A204.1 (cell line): ENCODE data around the gene WNT9B.

Source experiments
- FAIRE-seq: peaks from 2 replicates; lab custom pipeline; 2012; peaks lifted over from hg19 to GRCh38; lab: Jason Lieb, UNC

Gene WNT9B

DNA sequence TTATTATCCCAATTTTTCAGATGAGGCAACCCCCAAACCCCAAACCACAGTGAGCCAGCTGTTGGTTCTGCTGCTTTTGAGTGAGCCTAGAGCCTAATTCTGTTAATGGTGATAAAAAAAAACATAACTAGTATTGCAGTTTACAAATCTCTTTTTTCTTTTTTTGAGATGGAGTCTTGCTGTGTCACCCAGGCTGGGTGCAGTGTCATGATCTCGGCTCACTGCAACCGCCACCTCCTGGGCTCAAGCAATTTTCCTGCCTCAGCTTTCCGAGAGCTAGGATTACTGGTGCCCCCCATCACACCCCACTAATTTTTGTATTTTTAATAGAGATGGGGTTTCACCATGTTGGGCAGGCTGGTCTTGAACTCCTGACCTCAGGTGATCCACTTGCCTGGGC is 3.1 kb downstream of the WNT9B start:
- FAIRE-seq: no peak

DNA sequence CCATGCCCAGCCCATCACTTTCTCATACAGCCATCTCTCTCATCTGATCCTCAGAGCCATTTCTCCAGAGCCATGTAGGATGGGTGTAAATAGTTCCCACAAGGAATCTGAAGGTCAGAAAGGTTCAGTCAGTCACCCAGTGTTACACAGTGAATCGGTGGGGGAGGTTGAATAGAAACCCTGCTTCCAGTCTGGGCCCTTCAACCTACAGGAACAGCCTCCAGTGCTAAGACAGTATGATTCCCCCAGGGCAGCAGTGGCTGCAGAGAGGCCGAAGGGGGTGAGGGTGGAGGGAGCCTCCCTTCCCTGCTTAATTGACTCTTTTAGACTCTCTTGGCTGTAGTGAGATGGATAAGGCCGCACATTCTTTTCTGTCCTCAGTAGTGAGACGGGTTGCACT is 3.6 kb downstream of the WNT9B start:
- no peak for FAIRE-seq

DNA sequence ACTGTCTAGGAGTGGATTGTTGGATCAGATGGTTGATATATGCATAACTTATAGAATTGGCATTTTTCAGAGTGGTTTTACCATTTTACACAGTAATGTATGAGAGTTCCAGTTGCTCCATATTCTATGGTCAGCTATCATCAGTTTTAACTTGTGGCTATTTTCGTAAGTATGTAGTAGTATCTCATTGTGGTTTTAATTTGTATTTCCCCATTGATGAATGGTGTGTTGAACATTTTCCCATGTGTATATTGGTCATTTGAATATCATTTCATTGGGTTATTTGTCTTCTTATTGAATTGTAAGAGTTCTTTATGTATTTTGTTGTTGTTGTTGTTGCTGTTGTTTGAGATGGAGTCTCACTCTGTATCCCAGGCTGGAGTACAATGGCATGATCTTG is 6.2 kb downstream of the WNT9B start:
- no peak for FAIRE-seq

DNA sequence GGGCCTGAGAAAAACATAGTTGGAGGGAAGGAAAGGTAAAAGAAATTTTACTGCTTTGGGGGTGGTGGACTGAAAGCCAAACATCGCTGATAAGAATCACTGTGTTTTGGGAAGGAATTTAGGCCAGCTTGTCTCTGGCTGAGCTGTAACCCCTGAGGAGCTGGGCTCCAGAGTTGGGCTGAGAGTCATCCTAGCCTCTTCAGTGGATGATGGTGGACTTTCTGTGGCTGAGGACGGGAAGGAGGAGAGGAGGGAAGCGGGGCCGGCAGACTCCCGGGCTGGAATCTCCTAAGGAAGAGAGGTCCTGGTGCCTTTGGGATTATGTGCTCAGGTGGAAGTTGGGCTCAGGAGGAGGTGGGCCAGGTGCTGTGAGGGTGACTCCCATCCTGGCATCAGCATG is 8.6 kb downstream of the WNT9B start:
- FAIRE-seq: no peak

DNA sequence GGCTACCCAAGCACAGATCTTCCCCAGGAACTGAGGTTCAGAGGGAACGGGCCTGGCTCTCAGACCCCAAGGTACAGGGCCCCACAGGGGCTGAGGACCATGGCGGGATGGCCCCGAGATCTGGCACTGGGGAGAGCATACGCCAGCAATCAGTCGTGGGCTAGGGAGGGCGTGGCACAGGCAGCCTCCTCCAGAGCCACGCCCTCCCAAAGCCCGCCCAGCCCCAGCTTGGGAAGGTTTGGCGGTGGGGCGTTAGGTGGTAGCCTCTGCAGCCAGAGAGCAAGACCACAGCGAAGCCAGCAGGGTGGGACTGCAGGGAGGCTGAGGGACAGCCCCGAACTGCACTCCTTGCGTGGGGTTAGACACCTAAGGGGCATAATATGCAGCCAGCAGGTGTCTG is 11.6 kb downstream of the WNT9B start:
- no peak for FAIRE-seq

DNA sequence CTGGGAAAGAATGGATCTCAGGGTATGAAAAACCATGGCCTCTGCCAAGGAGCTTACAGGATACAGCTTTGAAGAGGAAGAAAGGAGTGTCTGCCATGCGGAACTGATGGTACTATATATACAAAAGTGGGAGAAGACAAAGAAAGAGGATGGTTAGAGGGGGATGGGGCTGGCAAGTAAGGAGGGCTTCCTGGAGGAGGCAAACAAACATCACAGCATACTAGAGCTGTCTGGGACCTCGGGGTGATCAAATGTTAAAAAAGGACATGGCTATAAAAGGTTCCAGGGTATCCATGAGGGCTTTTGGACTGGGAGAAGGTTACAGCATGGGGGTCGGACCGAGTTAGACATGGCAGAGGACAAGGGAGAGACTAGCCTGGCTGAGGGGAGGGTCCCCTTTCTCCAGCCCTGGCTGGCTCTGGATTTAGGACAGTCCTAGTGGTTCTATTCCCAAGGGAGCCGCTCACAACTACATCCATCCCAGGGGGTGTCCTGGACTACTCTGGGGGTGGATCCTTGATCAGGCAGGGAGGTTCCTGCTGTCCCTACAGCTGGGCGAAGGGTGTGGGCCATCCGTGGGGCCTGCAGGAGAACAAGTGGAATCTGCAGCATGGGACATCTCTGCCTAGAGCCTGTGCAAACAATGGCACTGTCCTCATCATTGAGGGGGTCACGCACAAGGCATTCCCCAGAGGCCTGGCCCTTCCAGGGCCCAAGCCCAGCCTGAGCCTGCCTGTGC is 12.2 kb downstream of the WNT9B start:
- no peak for FAIRE-seq

DNA sequence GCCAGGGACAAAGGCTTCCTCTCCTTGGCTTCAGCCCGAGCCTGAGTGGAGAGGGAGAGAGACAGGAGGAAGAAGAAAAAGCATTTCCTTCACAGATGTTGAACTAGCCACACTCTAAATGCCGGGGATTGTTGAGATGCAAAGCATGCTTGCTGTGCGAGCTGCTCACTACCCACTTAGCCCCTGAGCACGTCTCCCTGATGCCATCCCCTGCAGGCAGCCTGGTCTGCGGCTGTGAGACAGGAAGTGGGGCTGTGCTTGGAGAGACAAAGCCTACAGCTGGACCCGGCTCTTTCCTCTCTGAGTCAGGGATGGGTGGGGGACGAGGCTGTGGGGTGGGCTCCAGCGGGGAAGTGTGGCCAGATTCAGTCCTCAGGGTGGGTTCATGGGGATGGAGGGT is 13.7 kb downstream of the WNT9B start:
- no peak for FAIRE-seq

DNA sequence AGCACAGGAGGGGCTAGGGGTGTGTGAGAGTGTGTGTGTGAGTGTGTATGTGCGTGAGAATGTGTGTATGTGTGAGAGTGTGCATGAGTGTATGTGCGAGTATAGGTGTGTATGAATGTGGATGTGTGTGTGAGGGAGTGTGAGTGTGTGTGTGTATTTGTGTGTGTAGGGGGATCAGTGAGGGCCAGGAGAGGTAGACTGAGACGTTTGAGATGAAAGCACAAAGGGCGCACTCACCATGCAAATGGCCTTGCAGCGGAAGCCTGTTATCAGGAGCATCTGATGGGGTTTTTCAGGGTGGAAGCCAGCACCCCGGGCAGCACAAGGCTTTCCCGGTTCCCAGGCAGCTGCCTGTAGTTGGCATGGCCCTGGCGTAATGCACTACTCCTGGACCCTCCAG is 14.9 kb downstream of the WNT9B start:
- FAIRE-seq: no peak

DNA sequence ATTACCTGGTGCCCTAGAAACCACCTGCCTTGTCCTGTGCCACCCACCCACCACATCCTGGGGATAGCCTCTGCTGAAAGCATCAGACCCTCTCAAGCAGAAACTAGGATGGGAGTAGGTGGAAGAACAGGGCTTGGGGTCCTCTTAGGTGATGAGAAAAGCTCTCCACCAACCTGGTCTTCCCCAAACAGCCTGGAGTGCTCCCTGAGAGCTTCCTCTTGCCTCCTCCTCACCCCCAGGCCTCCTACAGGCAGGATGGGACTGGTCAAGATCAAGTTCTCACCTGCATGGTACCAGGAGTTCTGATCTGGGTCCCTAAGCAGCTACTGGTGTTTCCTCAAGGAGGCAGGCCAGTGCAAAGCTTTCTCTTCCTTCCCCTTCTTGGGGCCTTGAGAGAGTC is 15.4 kb downstream of the WNT9B start:
- FAIRE-seq: no peak

DNA sequence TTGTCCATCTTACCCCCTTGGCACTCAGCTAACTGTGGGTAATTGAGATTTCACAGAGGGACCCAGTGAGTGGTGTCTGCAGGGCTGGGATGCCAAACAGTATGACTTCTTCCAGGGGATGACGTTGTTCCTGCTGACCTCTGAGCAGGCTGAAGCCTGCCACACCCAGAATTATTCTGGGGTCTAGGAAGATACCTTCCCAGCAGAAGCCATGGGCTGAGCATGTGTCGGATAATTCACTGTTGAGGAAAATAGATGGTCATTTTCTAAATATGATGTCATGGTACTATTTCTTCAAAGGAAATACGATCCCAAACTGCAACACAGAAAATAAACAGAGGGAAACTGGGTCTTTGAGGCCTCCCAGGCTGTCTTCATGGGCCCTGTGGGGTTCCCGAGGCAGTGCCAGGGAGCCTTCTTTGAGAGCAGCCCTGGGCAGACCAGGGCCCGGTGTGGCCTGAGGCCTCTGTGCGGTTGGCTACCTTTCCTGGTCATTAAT is 17.4 kb downstream of the WNT9B start:
- no peak for FAIRE-seq

DNA sequence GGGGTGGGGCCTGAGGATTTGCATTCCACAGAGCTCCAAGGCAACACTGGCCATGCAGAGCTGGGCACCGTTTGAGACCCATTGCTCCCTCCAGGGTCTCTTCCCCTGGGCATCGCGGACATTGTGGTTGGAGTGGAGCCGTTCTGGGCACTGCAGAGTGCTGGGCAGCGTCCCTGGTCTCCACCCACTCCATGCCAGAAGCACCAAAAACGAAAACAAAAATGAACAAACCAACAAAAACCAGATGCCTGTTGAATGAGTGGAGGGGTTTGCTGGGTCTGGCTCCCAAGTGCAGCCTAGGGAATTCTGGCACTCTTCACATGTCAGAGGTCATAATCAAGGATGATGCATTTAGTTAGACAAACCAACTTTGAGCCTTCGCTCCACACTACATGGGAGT is 17.9 kb downstream of the WNT9B start:
- no peak for FAIRE-seq

DNA sequence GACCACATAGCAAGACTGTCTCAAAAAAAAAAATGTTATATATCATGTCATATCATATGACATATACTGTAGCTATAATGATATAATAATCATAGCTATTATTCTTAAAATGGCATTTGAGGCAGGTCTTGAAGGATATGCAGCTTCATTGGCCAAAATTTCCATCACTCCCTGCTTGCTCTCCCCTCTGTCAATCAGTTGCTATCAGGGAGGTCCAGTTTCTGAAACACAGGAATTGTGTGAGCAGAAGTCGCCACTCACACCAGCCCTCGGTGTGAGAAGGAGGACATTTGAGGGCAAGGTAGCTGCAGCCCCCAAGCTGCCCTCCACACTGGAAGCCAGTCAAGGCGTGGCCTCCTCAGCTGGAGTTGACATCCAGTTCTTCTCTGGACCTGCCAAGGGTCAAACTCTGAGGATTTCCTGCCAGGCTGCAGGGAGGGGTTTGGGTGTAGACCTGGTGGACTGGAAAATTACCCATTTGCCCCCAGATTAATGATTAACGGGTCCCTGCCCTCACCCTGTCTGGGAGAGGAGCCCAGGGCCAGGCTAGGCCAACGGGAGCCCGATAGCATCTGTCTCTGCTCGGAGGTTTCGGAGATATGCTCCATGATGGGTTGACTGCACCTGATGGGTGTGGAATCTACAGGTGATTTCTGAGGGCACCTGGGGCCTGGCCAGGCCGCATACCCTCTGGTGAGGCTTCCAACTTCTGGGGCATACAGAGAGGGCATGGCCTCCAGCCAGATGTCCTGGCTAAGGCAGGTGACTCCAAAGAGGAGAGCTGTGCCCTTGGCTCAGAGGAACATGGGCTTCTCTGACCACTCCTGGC is 18.8 kb downstream of the WNT9B start:
- FAIRE-seq: no peak

DNA sequence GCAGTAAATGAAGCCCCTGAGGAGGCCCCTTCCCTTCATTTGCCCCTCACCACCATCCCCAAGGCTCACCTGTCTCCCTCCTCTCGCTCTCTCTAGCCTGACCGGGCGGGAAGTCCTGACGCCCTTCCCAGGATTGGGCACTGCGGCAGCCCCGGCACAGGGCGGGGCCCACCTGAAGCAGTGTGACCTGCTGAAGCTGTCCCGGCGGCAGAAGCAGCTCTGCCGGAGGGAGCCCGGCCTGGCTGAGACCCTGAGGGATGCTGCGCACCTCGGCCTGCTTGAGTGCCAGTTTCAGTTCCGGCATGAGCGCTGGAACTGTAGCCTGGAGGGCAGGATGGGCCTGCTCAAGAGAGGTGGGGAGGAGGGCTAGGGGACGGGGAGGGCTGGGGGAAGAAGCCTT is 21.0 kb downstream of the WNT9B start:
- no peak for FAIRE-seq

DNA sequence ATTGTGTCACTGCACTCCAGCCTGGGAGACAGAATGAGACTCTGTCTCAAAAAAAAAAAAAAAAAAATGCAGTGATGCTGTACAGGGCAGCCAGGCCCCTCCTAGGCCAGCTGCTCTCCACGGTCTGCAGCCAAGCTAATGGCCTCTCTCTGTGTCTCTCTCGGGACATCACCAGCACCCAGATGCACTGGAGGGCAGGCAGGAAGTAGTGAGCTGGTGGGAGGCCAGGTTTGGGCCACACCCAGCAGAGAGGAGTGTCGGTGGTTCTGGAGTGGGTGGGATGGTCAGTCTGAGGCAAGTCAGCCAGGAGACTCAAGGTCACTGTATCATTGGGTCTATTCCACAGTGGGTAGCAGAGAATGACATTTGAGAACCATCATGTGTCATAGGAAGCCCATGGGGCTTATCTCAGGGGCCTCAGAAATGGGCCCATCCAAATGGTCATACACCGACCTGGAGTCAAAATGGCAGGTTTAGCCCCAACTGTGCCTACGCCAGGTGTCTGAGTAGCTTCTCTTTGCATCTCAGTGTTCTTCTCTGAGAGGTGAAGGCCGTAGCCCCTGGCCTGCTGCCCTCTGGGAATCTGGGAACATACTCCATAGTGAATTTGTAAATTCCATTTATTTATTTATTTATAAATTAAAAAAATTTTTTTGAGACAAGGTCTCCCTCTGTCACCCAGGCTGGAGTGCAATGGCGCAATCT is 22.7 kb downstream of the WNT9B start:
- FAIRE-seq: no peak

DNA sequence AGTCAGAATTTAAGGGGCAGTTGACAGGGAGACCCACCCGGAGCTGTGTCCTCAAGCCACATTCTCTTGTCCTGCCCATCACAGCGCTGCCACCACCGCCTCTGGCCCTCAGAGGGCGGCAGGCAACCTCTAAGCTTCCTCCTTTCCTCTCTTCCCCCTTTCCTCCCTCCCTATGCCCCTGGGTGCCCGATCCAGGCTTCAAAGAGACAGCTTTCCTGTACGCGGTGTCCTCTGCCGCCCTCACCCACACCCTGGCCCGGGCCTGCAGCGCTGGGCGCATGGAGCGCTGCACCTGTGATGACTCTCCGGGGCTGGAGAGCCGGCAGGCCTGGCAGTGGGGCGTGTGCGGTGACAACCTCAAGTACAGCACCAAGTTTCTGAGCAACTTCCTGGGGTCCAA is 23.5 kb downstream of the WNT9B start:
- FAIRE-seq: no peak

DNA sequence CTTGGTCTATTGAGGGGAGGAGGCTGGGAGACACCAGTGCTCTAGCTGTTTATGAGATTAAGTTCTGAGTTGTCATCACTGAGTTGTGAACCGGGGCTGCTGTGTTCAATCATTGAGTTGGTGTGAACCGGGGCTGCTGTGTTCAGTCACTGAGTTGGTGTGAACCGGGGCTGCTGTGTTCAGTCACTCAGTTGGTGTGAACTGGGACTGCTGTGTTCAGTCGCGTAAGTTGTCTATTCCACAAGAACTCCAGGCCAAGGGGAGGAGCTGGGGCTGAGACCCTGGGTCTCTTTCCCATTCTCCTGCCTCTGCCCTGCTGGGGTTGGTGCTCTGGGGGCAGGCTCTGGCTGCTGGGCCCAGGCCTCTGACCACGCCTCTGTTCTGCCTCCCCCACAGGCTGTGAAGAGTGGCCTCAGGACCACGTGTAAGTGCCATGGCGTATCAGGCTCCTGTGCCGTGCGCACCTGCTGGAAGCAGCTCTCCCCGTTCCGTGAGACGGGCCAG is 24.5 kb downstream of the WNT9B start:
- no peak for FAIRE-seq

DNA sequence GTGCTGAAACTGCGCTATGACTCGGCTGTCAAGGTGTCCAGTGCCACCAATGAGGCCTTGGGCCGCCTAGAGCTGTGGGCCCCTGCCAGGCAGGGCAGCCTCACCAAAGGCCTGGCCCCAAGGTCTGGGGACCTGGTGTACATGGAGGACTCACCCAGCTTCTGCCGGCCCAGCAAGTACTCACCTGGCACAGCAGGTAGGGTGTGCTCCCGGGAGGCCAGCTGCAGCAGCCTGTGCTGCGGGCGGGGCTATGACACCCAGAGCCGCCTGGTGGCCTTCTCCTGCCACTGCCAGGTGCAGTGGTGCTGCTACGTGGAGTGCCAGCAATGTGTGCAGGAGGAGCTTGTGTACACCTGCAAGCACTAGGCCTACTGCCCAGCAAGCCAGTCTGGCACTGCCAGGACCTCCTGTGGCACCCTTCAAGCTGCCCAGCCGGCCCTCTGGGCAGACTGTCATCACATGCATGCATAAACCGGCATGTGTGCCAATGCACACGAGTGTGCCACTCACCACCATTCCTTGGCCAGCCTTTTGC is 25.0 kb downstream of the WNT9B start:
- no peak for FAIRE-seq

DNA sequence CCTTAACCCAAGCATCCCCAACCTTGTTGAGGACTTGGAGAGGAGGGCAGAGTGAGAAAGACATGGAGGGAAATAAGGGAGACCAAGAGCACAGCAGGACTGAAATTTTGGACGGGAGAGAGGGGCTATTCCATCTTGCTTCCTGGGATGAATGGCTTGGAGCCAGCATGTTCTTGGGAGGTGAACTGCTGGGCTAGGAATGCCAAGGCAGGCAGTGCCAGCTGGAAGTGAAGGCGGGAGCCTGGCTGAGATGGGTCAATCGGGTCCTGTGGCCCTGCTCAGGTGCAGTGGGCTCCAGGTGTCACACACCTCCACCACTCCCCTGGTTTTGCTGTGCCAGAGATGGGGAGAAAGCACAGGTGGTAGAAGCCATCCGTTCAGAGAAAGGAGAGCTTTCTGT is 25.5 kb downstream of the WNT9B start:
- no peak for FAIRE-seq

DNA sequence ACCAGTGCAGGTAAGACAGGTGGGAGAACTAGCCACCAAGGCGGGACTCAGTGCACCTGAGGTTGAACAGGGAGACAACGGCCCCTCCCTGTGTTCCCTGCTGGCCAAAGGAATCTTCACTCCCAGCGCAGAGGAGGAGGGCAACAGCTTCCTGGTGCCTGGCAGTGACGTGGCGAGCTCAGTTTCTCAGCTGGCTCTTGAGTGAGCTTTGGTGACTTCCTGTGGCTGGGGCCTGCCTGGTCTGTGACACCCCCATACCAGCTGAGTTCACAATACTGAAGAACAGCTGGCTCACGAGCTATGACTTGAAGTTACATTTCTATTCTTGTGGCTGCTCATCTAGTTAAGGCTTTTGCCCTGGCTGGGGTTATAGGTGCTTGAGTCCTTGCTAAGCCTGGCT is 26.1 kb downstream of the WNT9B start:
- FAIRE-seq: no peak

DNA sequence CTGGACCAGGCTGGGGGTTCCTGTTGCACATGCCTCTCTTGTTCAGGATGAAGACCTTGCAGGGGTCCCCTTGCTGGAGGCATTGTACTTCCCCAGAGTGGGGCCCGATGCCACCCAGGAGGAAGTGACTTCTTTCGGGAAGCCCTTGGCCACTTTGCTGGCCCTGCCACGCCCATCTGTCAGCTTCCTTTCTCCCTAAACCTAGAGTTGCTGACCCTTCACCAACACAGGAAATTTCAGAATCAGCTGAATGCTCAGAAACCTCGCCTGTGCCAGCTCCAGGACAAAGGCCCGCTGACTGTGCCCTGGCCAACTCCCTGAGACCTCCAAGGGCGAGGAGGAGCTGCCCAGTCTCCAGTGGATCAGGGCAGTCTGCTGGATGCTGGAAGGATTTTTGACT is 26.7 kb downstream of the WNT9B start:
- no peak for FAIRE-seq

DNA sequence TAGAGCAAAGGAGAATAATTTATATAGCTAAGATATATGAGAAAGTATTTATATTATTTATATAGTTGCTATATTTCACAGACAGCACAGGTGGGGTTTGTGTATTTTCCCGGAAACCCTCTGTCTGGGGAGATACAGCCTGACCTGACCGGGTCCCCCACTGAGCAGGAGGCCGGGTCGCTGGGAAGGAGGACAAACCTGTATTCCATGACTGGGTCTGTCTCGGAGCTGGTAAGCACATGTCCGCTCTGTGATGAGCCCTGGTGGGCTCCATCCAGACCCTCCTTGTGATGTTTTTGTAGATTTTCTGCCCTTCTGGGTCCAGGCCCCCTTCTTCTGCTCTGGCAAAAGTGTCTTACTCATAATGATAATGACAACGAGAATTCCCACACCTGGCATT is 27.7 kb downstream of the WNT9B start:
- FAIRE-seq: no peak

DNA sequence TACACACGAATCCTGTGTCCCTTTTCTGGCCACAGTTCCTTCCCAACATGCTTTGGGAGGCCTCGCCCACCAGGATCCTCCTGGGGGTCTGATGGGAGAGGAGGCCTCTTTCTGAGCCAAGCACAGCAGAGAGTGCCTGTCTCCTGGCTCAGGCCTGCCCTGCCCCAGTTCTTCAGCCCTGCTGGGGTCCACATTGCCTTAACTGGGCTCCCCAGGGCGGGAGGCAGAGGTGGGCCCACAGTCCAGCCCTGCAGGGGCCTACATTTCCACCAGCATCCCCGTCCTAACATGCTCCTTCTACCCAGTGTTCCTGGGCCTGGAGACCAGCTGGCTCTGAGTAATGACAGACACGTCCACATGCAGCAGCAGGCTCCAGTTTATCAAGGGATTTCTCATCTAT is 29.6 kb downstream of the WNT9B start:
- FAIRE-seq: no peak

DNA sequence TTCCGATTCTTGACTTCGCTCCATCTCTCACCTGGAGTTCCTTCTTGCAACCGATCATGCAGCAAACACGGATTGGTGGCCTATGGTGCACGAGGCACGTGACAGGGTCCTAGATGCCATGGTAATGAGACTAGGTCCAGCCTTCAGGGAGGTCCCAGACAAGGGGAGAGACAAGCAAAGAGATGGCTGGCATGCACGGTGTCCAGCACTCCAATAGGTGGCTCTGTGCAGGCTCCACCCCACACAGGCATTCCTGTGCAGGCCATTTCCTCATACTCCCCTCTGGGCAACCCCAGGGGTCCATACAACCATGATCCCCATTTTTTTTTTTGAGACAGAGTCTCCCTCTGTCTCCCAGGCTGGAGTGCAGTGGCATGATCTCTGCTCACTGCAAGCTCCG is 31.3 kb downstream of the WNT9B start:
- FAIRE-seq: no peak
